Loucy (cell line): ENCODE data around the gene ENOX1.

Experiments
- H2AFZ ChIP-seq: fragments of 200-600 bp; sonication (generic); 2 replicates; pipeline ENCODE4 v1.6.0; 2016; ENCODE audit warnings: antibody characterized with exemption, mild to moderate bottlenecking, low read length, moderate library complexity
- H3F3A ChIP-seq: fragments of 200-600 bp; 2 replicates; pipeline ENCODE4 v1.6.0; 2016; ENCODE audit warnings: antibody characterized with exemption, low read depth, mild to moderate bottlenecking
- H3K27me3 ChIP-seq: fragments of 200-600 bp; sonication (generic); 2 replicates; pipeline ENCODE4 v1.6.1; 2014; ENCODE audit warnings: low read length, mild to moderate bottlenecking; ENCODE audit not compliant: insufficient read depth, poor library complexity, severe bottlenecking
- H3K36me3 ChIP-seq: fragments of 200-600 bp; sonication (generic); 2 replicates; pipeline ENCODE4 v1.6.1; 2016; ENCODE audit warnings: low read length; ENCODE audit not compliant: insufficient read depth
- H3K4me1 ChIP-seq: fragments of 200-600 bp; sonication (generic); 2 replicates; pipeline ENCODE4 v1.5.1; 2014; ENCODE audit warnings: low read length, mild to moderate bottlenecking; ENCODE audit not compliant: insufficient read depth, poor library complexity, severe bottlenecking
- H3K4me2 ChIP-seq: fragments of 200-600 bp; sonication (generic); 2 replicates; pipeline ENCODE4 v1.6.0; 2014; ENCODE audit warnings: antibody characterized with exemption, low read length, low read depth, mild to moderate bottlenecking; ENCODE audit not compliant: poor library complexity, severe bottlenecking
- H3K4me3 ChIP-seq: fragments of 200-600 bp; sonication (generic); 2 replicates; pipeline ENCODE4 v1.5.1; 2014; ENCODE audit warnings: low read length, mild to moderate bottlenecking, mixed read lengths; ENCODE audit not compliant: poor library complexity, severe bottlenecking
- H3K79me2 ChIP-seq: fragments of 200-600 bp; sonication (generic); 2 replicates; pipeline ENCODE4 v1.6.1; 2014; ENCODE audit warnings: low read length; ENCODE audit not compliant: insufficient read depth
- H3K9ac ChIP-seq: fragments of 200-600 bp; sonication (generic); 2 replicates; pipeline ENCODE4 v1.6.0; 2014; ENCODE audit warnings: mild to moderate bottlenecking, low read depth, low read length, moderate library complexity; ENCODE audit not compliant: poor library complexity, severe bottlenecking
- H3K9me2 ChIP-seq: fragments of 200-600 bp; sonication (generic); replicated peaks from 2 replicates; pipeline ENCODE4 v1.6.1; 2016; ENCODE audit warnings: low read depth, low read length, mixed read lengths
- H3K9me3 ChIP-seq: fragments of 200-600 bp; sonication (generic); 2 replicates; pipeline ENCODE4 v1.6.1; 2014; ENCODE audit warnings: mild to moderate bottlenecking, antibody characterized with exemption, low read length, low read depth; ENCODE audit not compliant: insufficient read depth
- H4K20me1 ChIP-seq: fragments of 200-600 bp; sonication (generic); 2 replicates; pipeline ENCODE4 v1.6.0; 2014; ENCODE audit warnings: antibody characterized with exemption, low read length, mild to moderate bottlenecking; ENCODE audit not compliant: insufficient read depth, poor library complexity, severe bottlenecking
- CTCF ChIP-seq: fragments of 200-600 bp; sonication (generic); conservative IDR thresholded peaks from 2 replicates; pipeline ENCODE4 v1.5.1; 2014; ENCODE audit warnings: mild to moderate bottlenecking, antibody characterized with exemption, low read length
- EZH2phosphoT487 ChIP-seq: fragments of 200-600 bp; IDR thresholded peaks from 2 replicates; pipeline ENCODE4 v1.6.1; 2018; ENCODE audit warnings: antibody characterized with exemption, mild to moderate bottlenecking, moderate library complexity, borderline replicate concordance

ENOX1 gene

GRCh38 chr13:43339805-43340550 is 446.8 kb downstream of the ENOX1 start:
- Histone ChIP-seq H3K79me2 (no peaks in the 10 kb centered on the region), H3K9ac (no peak overlapping the region), H4K20me1 (no peaks in the 10 kb centered on the region), H3K36me3 (no peaks in the 10 kb centered on the region), H3F3A (no peaks in the 10 kb centered on the region), H3K4me1 (no peaks in the 10 kb centered on the region), H3K4me2 (no peak overlapping the region), H3K27me3 (no peaks in the 10 kb centered on the region), H3K9me3 (no peaks in the 10 kb centered on the region), H2AFZ (no peak overlapping the region), H3K4me3 (no peak overlapping the region), H3K9me2 (no peaks in the 10 kb centered on the region)
- TF ChIP-seq EZH2phosphoT487 = no peak
- no peak for TF ChIP-seq CTCF

GRCh38 chr13:43339145-43339804 is 447.5 kb downstream of the ENOX1 start:
- no peaks in the 10 kb centered on the region for H3K9me3 ChIP-seq
- H3K36me3 ChIP-seq = no peaks in the 10 kb centered on the region
- H3K4me3 ChIP-seq = no peak overlapping the region
- no peaks in the 10 kb centered on the region for H3K4me1 ChIP-seq
- H3K4me2 ChIP-seq = no peak overlapping the region
- no peaks in the 10 kb centered on the region for H3K27me3 ChIP-seq
- TF ChIP-seq CTCF (no peak), EZH2phosphoT487 (no peak)
- H3F3A ChIP-seq = no peaks in the 10 kb centered on the region
- H2AFZ ChIP-seq = no peak overlapping the region
- no peaks in the 10 kb centered on the region for H3K79me2 ChIP-seq
- H3K9me2 ChIP-seq = no peaks in the 10 kb centered on the region
- H4K20me1 ChIP-seq = no peaks in the 10 kb centered on the region
- no peak overlapping the region for H3K9ac ChIP-seq

- Histone ChIP-seq H3F3A (no peaks in the 10 kb centered on the region), H3K9me2 (no peaks in the 10 kb centered on the region), H3K36me3 (no peaks in the 10 kb centered on the region), H3K9me3 (no peaks in the 10 kb centered on the region), H3K4me3 (no peak overlapping the region), H3K9ac (no peak overlapping the region), H3K4me2 (no peak overlapping the region), H2AFZ (no peak overlapping the region), H3K79me2 (no peaks in the 10 kb centered on the region), H3K27me3 (no peaks in the 10 kb centered on the region), H4K20me1 (no peaks in the 10 kb centered on the region), H3K4me1 (no peaks in the 10 kb centered on the region)
- no peak for TF ChIP-seq EZH2phosphoT487
- no peak for TF ChIP-seq CTCF
Measured at GRCh38 chr13:43335764-43336163, 451.0 kb downstream of the ENOX1 start.
